H9 (cell line): ENCODE results near the gene TRIP11. TPM values are rescaled to one million over a fixed set of nuclear protein-coding genes. Genes with fewer than 3 reads are reported as not detected.

Source experiments
- DNase-seq: peaks from one replicate; pipeline ENCODE4 v3.0.0-alpha.2; 2017
- H2AFZ ChIP-seq: one replicate; pipeline ENCODE4 v1.6.1; 2013; ENCODE audit warnings: mild to moderate bottlenecking, low read length, control low read depth, moderate library complexity
- H2AK5ac ChIP-seq: 2 replicates; pipeline ENCODE4 v1.6.1; 2013; ENCODE audit warnings: low read length, control low read depth, mixed read lengths; ENCODE audit not compliant: insufficient read length
- H2BK120ac ChIP-seq: one replicate; pipeline ENCODE4 v1.6.1; 2013; ENCODE audit warnings: low read depth, mild to moderate bottlenecking, low read length, control low read depth, inconsistent platforms; ENCODE audit not compliant: poor library complexity, severe bottlenecking
- H2BK12ac ChIP-seq: 2 replicates; pipeline ENCODE4 v1.6.1; 2013; ENCODE audit warnings: low read length, control low read depth, mixed read lengths, low read depth; ENCODE audit not compliant: insufficient read length
- H2BK15ac ChIP-seq: 2 replicates; pipeline ENCODE4 v1.6.1; 2013; ENCODE audit warnings: low read depth, low read length, control low read depth
- H2BK20ac ChIP-seq: one replicate; pipeline ENCODE4 v1.6.1; 2013; ENCODE audit warnings: low read depth, mild to moderate bottlenecking, low read length, control low read depth, inconsistent platforms; ENCODE audit not compliant: poor library complexity, severe bottlenecking
- H2BK5ac ChIP-seq: 2 replicates; pipeline ENCODE4 v1.6.1; 2013; ENCODE audit warnings: low read length, control low read depth, mixed read lengths; ENCODE audit not compliant: insufficient read length
- H3K14ac ChIP-seq: 2 replicates; pipeline ENCODE4 v1.6.1; 2013; ENCODE audit warnings: low read length, control low read depth; ENCODE audit not compliant: insufficient read depth
- H3K18ac ChIP-seq: 2 replicates; pipeline ENCODE4 v1.6.1; 2013; ENCODE audit warnings: low read depth, mild to moderate bottlenecking, mixed read lengths, low read length, control low read depth; ENCODE audit not compliant: insufficient read length
- H3K23ac ChIP-seq: 2 replicates; pipeline ENCODE4 v1.6.1; 2013; ENCODE audit warnings: low read length, control low read depth, mixed read lengths, low read depth; ENCODE audit not compliant: insufficient read length
- H3K23me2 ChIP-seq: 2 replicates; pipeline ENCODE4 v1.6.1; 2013; ENCODE audit warnings: low read depth, mild to moderate bottlenecking, mixed read lengths, low read length, control low read depth; ENCODE audit not compliant: insufficient read length, poor library complexity, severe bottlenecking
- H3K27ac ChIP-seq: 2 replicates; pipeline ENCODE4 v1.5.1; 2013; ENCODE audit warnings: low read length, control low read depth, mixed read lengths, low read depth; ENCODE audit not compliant: insufficient read length
- H3K27me3 ChIP-seq: 2 replicates; pipeline ENCODE4 v1.6.1; 2013; ENCODE audit warnings: low read length, control low read depth, inconsistent platforms; ENCODE audit not compliant: insufficient read depth
- H3K4ac ChIP-seq: 2 replicates; pipeline ENCODE4 v1.6.1; 2013; ENCODE audit warnings: low read depth, mild to moderate bottlenecking, control low read depth, inconsistent platforms, low read length, moderate library complexity
- H3K4me1 ChIP-seq: 2 replicates; pipeline ENCODE4 v1.6.1; 2013; ENCODE audit warnings: low read length, control low read depth, inconsistent platforms; ENCODE audit not compliant: insufficient read depth
- H3K4me2 ChIP-seq: 2 replicates; pipeline ENCODE4 v1.6.1; 2013; ENCODE audit warnings: low read length, control low read depth, mixed read lengths; ENCODE audit not compliant: insufficient read length, insufficient read depth
- H3K56ac ChIP-seq: 2 replicates; pipeline ENCODE4 v1.6.1; 2013; ENCODE audit warnings: low read depth, mild to moderate bottlenecking, mixed read lengths, low read length, control low read depth; ENCODE audit not compliant: insufficient read length
- H3K79me1 ChIP-seq: 2 replicates; pipeline ENCODE4 v1.6.1; 2013; ENCODE audit warnings: low read depth, mild to moderate bottlenecking, moderate library complexity, low read length, control low read depth, inconsistent platforms; ENCODE audit not compliant: insufficient read depth, poor library complexity, severe bottlenecking
- H3K79me2 ChIP-seq: 2 replicates; pipeline ENCODE4 v1.6.1; 2013; ENCODE audit warnings: low read length, control low read depth, inconsistent platforms; ENCODE audit not compliant: insufficient read depth
- H3K9ac ChIP-seq: 2 replicates; pipeline ENCODE4 v1.6.1; 2013; ENCODE audit warnings: low read length, control low read depth, mixed read lengths; ENCODE audit not compliant: insufficient read length; ENCODE audit errors: extremely low read depth
- H3K9me3 ChIP-seq: one replicate; pipeline ENCODE4 v1.6.1; 2013; ENCODE audit warnings: low read depth, low read length, inconsistent platforms; ENCODE audit not compliant: control insufficient read depth
- H3T11ph ChIP-seq: one replicate; pipeline ENCODE4 v1.6.1; 2013; ENCODE audit warnings: mild to moderate bottlenecking, low read length, control low read depth, inconsistent platforms
- H4K20me1 ChIP-seq: one replicate; pipeline ENCODE4 v1.6.1; 2013; ENCODE audit not compliant: control insufficient read depth, insufficient read length, insufficient read depth
- H4K5ac ChIP-seq: 2 replicates; pipeline ENCODE4 v1.6.1; 2013; ENCODE audit warnings: low read depth, mild to moderate bottlenecking, mixed read lengths, low read length, control low read depth; ENCODE audit not compliant: insufficient read length
- H4K8ac ChIP-seq: replicated peaks from 2 replicates; pipeline ENCODE4 v1.6.1; 2013; ENCODE audit warnings: low read length, control low read depth, mixed read lengths, low read depth; ENCODE audit not compliant: insufficient read length
- H4K91ac ChIP-seq: 2 replicates; pipeline ENCODE4 v1.6.1; 2013; ENCODE audit warnings: low read depth, mild to moderate bottlenecking, moderate library complexity, mixed read lengths, low read length, control low read depth; ENCODE audit not compliant: insufficient read length
- H3K27ac Mint-ChIP-seq, 3 experiments: 2 replicates in 2 of 3; 3 replicates in 1 of 3; pipeline ENCODE4 v1.8.0; 2020 to 2021; ENCODE audit warnings: mixed read lengths in 3 of 3, mild to moderate bottlenecking in 1 of 3, moderate library complexity in 1 of 3
- H3K27me3 Mint-ChIP-seq: 2 replicates; pipeline ENCODE4 v1.8.0; 2021; ENCODE audit warnings: low read depth, mild to moderate bottlenecking, moderate library complexity, mixed read lengths
- H3K36me3 Mint-ChIP-seq, 3 experiments: 2 replicates in 2 of 3; 3 replicates in 1 of 3; pipeline ENCODE4 v1.8.0; 2020 to 2021; ENCODE audit warnings: low read depth in 3 of 3, mixed read lengths in 3 of 3; ENCODE audit not compliant: insufficient read depth in 1 of 3
- H3K4me1 Mint-ChIP-seq, 2 experiments: 2 replicates each; pipeline ENCODE4 v1.8.0; 2020; ENCODE audit warnings: mixed read lengths in 2 of 2
- H3K4me3 Mint-ChIP-seq, 2 experiments: 2 replicates in 1 of 2; 3 replicates in 1 of 2; pipeline ENCODE4 v1.8.0; 2020 to 2021; ENCODE audit warnings: mild to moderate bottlenecking in 2 of 2, mixed read lengths in 2 of 2, moderate library complexity in 1 of 2
- H3K9me3 Mint-ChIP-seq, 2 experiments: 2 replicates in 1 of 2; 3 replicates in 1 of 2; pipeline ENCODE4 v1.8.0; 2020; ENCODE audit warnings: mild to moderate bottlenecking in 2 of 2, mixed read lengths in 2 of 2, moderate library complexity in 1 of 2
- CTCF ChIP-seq: fragments of 200-600 bp; sonication (generic); conservative IDR thresholded peaks from 3 replicates; pipeline ENCODE4 v1.8.0; 2021; ENCODE audit warnings: antibody characterized with exemption, mild to moderate bottlenecking
- total RNA-seq: library from RNA; stranded (reverse); gene quantifications from 2 replicates; pipeline ENCODE4 v1.2.1, GENCODE V29; 2021

Gene TRIP11
- total RNA-seq, 1 experiment from 2014 or later, result 33.5 TPM

GRCh38 chr14:92014040-92014439, 25.8 kb downstream of the TRIP11 start:
- H4K20me1 ChIP-seq, result no peaks in the 10 kb centered on the region
- no peak overlapping the region for H3K14ac ChIP-seq
- H3K4ac ChIP-seq, result no peak overlapping the region
- no peak overlapping the region for H3K56ac ChIP-seq
- no peak overlapping the region for H3K27ac ChIP-seq
- no peak overlapping the region for H2BK5ac ChIP-seq
- no peak overlapping the region for H4K5ac ChIP-seq
- H3K18ac ChIP-seq, result no peak overlapping the region
- Mint-ChIP-seq H3K9me3 (no peaks in the 10 kb centered on the region), H3K4me3 (no peak overlapping the region), H3K27ac (no peak overlapping the region), H3K4me1 (no peaks in the 10 kb centered on the region), H3K27me3 (no peaks in the 10 kb centered on the region), H3K36me3 (peaks cover 4 to 38% (median 28%) of the 10 kb centered on the region in 3 experiments; a peak in 6 of 7 replicates)
- no peak for DNase-seq
- H2BK12ac ChIP-seq, result no peak overlapping the region
- H2BK120ac ChIP-seq, result no peak overlapping the region
- H3K4me2 ChIP-seq, result no peak overlapping the region
- no peaks in the 10 kb centered on the region for H3K4me1 ChIP-seq
- no peaks in the 10 kb centered on the region for H3K23me2 ChIP-seq
- no peak overlapping the region for H2BK15ac ChIP-seq
- no peaks in the 10 kb centered on the region for H3K27me3 ChIP-seq
- H2BK20ac ChIP-seq, result no peak overlapping the region
- no peak overlapping the region for H4K8ac ChIP-seq
- no peak overlapping the region for H3K9ac ChIP-seq
- no peak overlapping the region for H2AK5ac ChIP-seq
- no peak overlapping the region for H2AFZ ChIP-seq
- no peak overlapping the region for H3T11ph ChIP-seq
- H4K91ac ChIP-seq, result no peak overlapping the region
- TF ChIP-seq CTCF, result no peak
- no peaks in the 10 kb centered on the region for H3K79me2 ChIP-seq
- no peaks in the 10 kb centered on the region for H3K79me1 ChIP-seq
- H3K9me3 ChIP-seq, result no peaks in the 10 kb centered on the region
- H3K23ac ChIP-seq, result no peak overlapping the region
